ENCODE results near the gene FUT6. TPM values are rescaled to one million over a fixed set of nuclear protein-coding genes. Genes with fewer than 3 reads are reported as not detected.
A peak's percentile ranks its signal among the peaks of the same experiment; 100 is the strongest.

Gene FUT6
- total RNA-seq, 4 donors from 2014 or later: 3.0 TPM; not detected in 3

GRCh38 chr19:5832061-5832460 is 7.4 kb downstream of the FUT6 start:
- peaks cover 23% of the 10 kb centered on the region for H3K27me3 ChIP-seq
- no peaks in the 10 kb centered on the region for H3K9me3 ChIP-seq
- TF ChIP-seq POLR2AphosphoS5 (IDR thresholded peaks at IDR 0.05): no peak
- no peak for TF ChIP-seq POLR2A (IDR thresholded peaks at IDR 0.05)
- no peak for TF ChIP-seq EP300 (IDR thresholded peaks at IDR 0.05)
- no peak for TF ChIP-seq CTCF (IDR thresholded peaks at IDR 0.05)
- H3K4me3 ChIP-seq: no peak overlapping the region
- ATAC-seq: no peak
- no peaks in the 10 kb centered on the region for H3K36me3 ChIP-seq
- H3K4me1 ChIP-seq: peaks cover 0 to 29% (median 16%) of the 10 kb centered on the region in 3 donors
- WGBS, 2 donors (ENCODE audit: low coverage in 1 of 2): 46 to 100% methylated on average over 1 to 3 of the region's 22 CpGs
- H3K27ac ChIP-seq: no peak overlapping the region

GRCh38 chr19:5831159-5831558 is 8.3 kb downstream of the FUT6 start:
- TF ChIP-seq POLR2AphosphoS5 (IDR thresholded peaks at IDR 0.05) (no peak), CTCF (IDR thresholded peaks at IDR 0.05) (no peak), EP300 (IDR thresholded peaks at IDR 0.05) (no peak), POLR2A (IDR thresholded peaks at IDR 0.05) (no peak)
- 100% methylated on average over 2 of the region's 9 CpGs; no CpG with 5 or more reads in 1 of the 2 donors for WGBS, 2 donors (ENCODE audit: low coverage in 1 of 2)
- H3K27ac ChIP-seq: no peak overlapping the region

DNA sequence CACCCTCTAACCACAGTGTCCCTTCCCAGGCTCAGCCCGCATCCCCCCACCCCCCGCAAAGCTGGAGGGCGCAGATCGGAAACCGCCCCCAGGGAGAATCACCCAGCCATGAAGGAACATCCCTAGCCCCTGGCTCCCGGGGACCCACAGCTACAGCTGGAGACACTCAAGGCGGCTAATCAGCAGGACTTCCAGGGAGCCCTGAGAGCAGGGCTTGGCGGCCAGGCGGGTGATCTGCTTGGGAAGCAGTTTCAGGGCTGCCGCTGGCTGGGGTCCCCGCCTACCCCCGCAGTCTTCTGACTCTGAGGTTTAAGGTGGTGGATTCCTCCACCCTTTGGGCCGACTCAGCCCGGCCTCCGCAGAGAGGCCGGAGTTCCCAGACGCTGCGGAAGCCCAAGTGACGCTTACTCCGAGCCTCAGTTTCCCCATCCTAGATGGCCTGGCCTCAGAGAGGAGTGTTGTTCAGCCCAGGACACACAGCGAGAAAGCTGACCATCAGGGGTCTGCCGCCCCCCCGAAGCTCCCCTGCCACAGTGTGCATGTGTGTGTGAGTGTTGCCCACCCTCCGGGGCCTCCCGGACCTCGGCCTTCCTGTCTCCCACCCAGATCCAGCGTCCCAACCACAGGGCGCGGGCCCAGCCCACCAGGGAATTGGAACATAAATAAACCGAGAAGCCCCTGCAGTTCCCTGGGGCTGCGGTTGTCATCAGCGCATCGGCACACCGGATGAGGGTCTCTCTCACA is 9.8 kb downstream of the FUT6 start:
- 50 to 66% methylated on average over 5 to 9 of the region's 34 CpGs for WGBS, 2 donors (ENCODE audit: low coverage in 1 of 2)
- TF ChIP-seq CTCF (IDR thresholded peaks at IDR 0.05): no peak
- TF ChIP-seq EP300 (IDR thresholded peaks at IDR 0.05): no peak
- TF ChIP-seq POLR2AphosphoS5 (IDR thresholded peaks at IDR 0.05): no peak
- TF ChIP-seq POLR2A (IDR thresholded peaks at IDR 0.05): no peak
- Histone ChIP-seq H3K9me3 (no peaks in the 10 kb centered on the region), H3K36me3 (no peaks in the 10 kb centered on the region), H3K27me3 (peaks cover 23% of the 10 kb centered on the region), H3K4me1 (peaks cover 0 to 38% (median 16%) of the 10 kb centered on the region in 3 donors), H3K4me3 (peak overlapping the region in 1 of 2 donors; percentile 56), H3K27ac (peak overlapping the region; percentile 59 to 98 (median 95))
- no peak for ATAC-seq

More at GRCh38 chr19:5831159-5831558, 8.3 kb downstream of the FUT6 start:
- no peak for ATAC-seq
- H3K9me3 ChIP-seq: no peaks in the 10 kb centered on the region
- H3K4me3 ChIP-seq: no peak overlapping the region
- H3K27me3 ChIP-seq: peaks cover 23% of the 10 kb centered on the region
- H3K4me1 ChIP-seq: peaks cover 0 to 38% (median 16%) of the 10 kb centered on the region in 3 donors
- H3K36me3 ChIP-seq: no peaks in the 10 kb centered on the region

GRCh38 chr19:5828661-5829566 is 10.6 kb downstream of the FUT6 start:
- Histone ChIP-seq H3K4me1 (peaks cover 0 to 38% (median 16%) of the 10 kb centered on the region in 3 donors), H3K27me3 (peaks cover 23% of the 10 kb centered on the region), H3K4me3 (peak overlapping the region; percentile 27 to 56), H3K9me3 (no peaks in the 10 kb centered on the region), H3K36me3 (no peaks in the 10 kb centered on the region), H3K27ac (peak overlapping the region; percentile 59 to 98 (median 95))
- 17% methylated on average over 7 of the region's 47 CpGs; no CpG with 5 or more reads in 1 of the 2 donors for WGBS, 2 donors (ENCODE audit: low coverage in 1 of 2)
- peak; percentile 7 for ATAC-seq
- peak; percentile 21 for TF ChIP-seq POLR2AphosphoS5 (IDR thresholded peaks at IDR 0.05)
- no peak for TF ChIP-seq POLR2A (IDR thresholded peaks at IDR 0.05)
- TF ChIP-seq EP300 (IDR thresholded peaks at IDR 0.05): no peak
- peak in 2 of 4 experiments; percentile 31 to 39 for TF ChIP-seq CTCF (IDR thresholded peaks at IDR 0.05)
